Measurements from ENCODE around the gene BMP4.

The BMP4 gene

DNA sequence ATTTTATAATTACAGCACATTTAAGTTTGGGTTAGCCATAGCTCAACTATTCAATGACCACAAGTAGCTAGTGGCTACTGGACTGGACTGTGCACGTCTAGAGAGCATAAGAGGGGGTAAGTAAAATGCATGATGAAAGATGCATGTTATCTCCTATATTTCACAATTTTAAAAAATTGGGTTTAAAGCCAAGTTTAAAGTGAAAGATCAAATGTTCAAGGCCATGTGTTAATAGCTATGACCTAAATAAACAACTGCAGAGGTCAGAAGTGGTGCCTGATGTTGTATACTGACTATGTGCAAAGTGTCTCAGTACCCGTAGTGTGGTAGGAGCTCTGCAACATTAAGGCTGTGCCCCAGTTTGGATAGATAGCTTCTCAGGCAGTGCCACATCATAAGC is 48.2 kb downstream of the BMP4 start:
- DNase-seq (ENCODE audit: insufficient read length): no peak
- TF ChIP-seq TAF1 (IDR thresholded peaks at IDR 0.05; ENCODE audit: borderline replicate concordance, low read depth, low read length) (no peak), POLR2AphosphoS5 (IDR thresholded peaks at IDR 0.05; ENCODE audit: low read depth, low read length) (no peak)
- FAIRE-seq: no peak

DNA sequence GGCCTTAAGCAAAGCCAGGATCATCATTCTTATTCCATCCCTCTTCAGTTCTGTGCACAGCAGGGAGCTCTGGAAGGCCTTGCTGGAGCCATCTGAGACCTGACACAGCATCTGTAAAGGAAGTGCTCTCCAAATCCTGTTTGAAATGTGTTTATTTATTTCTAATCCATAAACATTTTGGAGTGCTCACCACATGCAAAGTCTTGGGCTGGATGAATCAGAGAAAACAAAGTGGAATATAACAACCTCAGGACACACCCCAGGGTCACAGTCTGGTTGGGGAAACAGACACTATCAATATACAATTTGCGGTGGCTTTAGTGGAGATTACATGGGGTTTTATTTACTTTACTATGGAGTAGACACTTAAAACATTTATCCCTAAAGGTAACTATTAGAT is 54.3 kb downstream of the BMP4 start:
- FAIRE-seq (no peak), DNase-seq (ENCODE audit: insufficient read length) (no peak)
- TF ChIP-seq TAF1 (IDR thresholded peaks at IDR 0.05; ENCODE audit: borderline replicate concordance, low read depth, low read length) (no peak), POLR2AphosphoS5 (IDR thresholded peaks at IDR 0.05; ENCODE audit: low read depth, low read length) (no peak), POLR2A (IDR thresholded peaks at IDR 0.05; ENCODE audit: low read depth, low read length) (no peak)

DNA sequence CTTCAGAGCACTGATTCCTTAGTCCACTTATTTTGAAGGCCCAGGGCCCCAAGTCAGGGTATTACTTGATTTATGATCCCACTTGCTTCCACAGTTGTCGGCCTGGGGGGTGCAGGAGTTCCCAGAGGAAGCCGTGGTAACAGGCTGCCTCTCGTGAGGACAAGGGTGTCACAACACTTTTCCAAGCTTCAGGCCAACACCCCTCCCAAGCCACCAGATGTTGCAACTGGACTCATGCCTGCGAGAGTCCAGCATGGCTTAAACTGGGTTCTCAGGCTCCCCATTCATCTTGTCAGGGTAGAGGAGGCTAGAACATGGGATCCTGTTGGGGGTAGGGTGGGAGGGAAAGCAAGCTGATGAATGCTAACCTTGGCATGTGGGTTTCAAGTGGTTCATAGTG is 56.1 kb downstream of the BMP4 start:
- TF ChIP-seq TAF1 (IDR thresholded peaks at IDR 0.05; ENCODE audit: borderline replicate concordance, low read depth, low read length) (no peak), POLR2AphosphoS5 (IDR thresholded peaks at IDR 0.05; ENCODE audit: low read depth, low read length) (no peak), POLR2A (IDR thresholded peaks at IDR 0.05; ENCODE audit: low read depth, low read length) (no peak)
- DNase-seq (ENCODE audit: insufficient read length): no peak
- FAIRE-seq: no peak

All from GM12892 (cell line).